GM12878 (cell line): ENCODE results near the gene ZNF618. TPM values are rescaled to one million over a fixed set of nuclear protein-coding genes. Genes with fewer than 3 reads are reported as not detected.

Source experiments
- ATAC-seq: fragments of 200-7000 bp; cut with Tn5 transposase; 3 replicates; pipeline ENCODE4 v1.9.1; 2020; ENCODE audit warnings: mild to moderate bottlenecking, moderate library complexity
- BruUV-seq: library from RNA; stranded (reverse); fragments of 400-500 nt; replicated peaks from 2 replicates; lab custom pipeline; 2021; lab: Mats Ljungman, UMichigan
- CTCF ChIA-PET: fragments of 300-600 bp; sonication (Branson Sonifier 250); formaldehyde crosslinking; extraction: SDS; loops from one replicate; lab custom pipeline; 2021; ENCODE audit warnings: inconsistent platforms; lab: Yijun Ruan, JAX
- POLR2A ChIA-PET: fragments of 350-600 bp; formaldehyde crosslinking; extraction: SDS; loops from one replicate; lab custom pipeline; 2021; ENCODE audit warnings: inconsistent platforms; lab: Charles Lee
- RAD21 ChIA-PET: fragments of 300-600 bp; sonication (Branson Sonifier 250); formaldehyde crosslinking; loops from one replicate; lab custom pipeline; 2023; ENCODE audit warnings: antibody characterized with exemption; ENCODE audit not compliant: unreplicated experiment; lab: Charles Lee
- SMC1A ChIA-PET: fragments of 300-600 bp; sonication (Branson Sonifier 250); formaldehyde crosslinking; loops from one replicate; lab custom pipeline; 2023; ENCODE audit not compliant: unreplicated experiment, uncharacterized antibody; lab: Charles Lee
- DNase-seq: peaks from one replicate; pipeline ENCODE4 v3.0.0-alpha.2; 2011; ENCODE audit warnings: low read depth, low spot score
- FAIRE-seq: peaks from 3 replicates; lab custom pipeline; 2011; peaks lifted over from hg19 to GRCh38; lab: Jason Lieb, UNC
- H2AFZ ChIP-seq: 2 replicates; pipeline ENCODE4 v1.6.0; 2011; ENCODE audit warnings: low read depth, low read length, control low read depth; ENCODE audit not compliant: control insufficient read depth
- H3K27ac ChIP-seq: 2 replicates; pipeline ENCODE4 v1.5.1; 2011; ENCODE audit warnings: control low read depth; ENCODE audit not compliant: control insufficient read depth, insufficient read depth
- H3K27me3 ChIP-seq, 2 experiments: replicated peaks in 1 of 2; 2 replicates each; pipeline versions ENCODE4 v1.6.0 to v1.6.1; 2011; ENCODE audit warnings: low read length in 1 of 2; ENCODE audit not compliant: control insufficient read depth in 2 of 2, insufficient read depth in 2 of 2
- H3K36me3 ChIP-seq, 2 experiments: 2 replicates each; pipeline ENCODE4 v1.5.1; 2011; ENCODE audit warnings: low read length in 1 of 2; ENCODE audit not compliant: control insufficient read depth in 2 of 2, insufficient read depth in 2 of 2
- H3K4me1 ChIP-seq: 2 replicates; pipeline ENCODE4 v1.6.1; 2011; ENCODE audit warnings: mild to moderate bottlenecking, low read length, moderate library complexity, mixed read lengths; ENCODE audit not compliant: control insufficient read depth, insufficient read depth
- H3K4me2 ChIP-seq: 2 replicates; pipeline ENCODE4 v1.6.0; 2011; ENCODE audit warnings: control low read depth; ENCODE audit not compliant: control insufficient read depth, insufficient read depth
- H3K4me3 ChIP-seq: fragments of 200-600 bp; sonication (generic); 2 replicates; pipeline ENCODE4 v1.5.1; 2016
- H3K79me2 ChIP-seq: 2 replicates; pipeline ENCODE4 v1.6.0; 2011; ENCODE audit warnings: low read length; ENCODE audit not compliant: control insufficient read depth, insufficient read depth
- H3K9ac ChIP-seq: 2 replicates; pipeline ENCODE4 v1.8.0; 2011; ENCODE audit warnings: low read length, control low read depth, mixed read lengths; ENCODE audit not compliant: control insufficient read depth, insufficient read depth
- H3K9me3 ChIP-seq: replicated peaks from 3 replicates; pipeline ENCODE4 v1.5.1; 2011; ENCODE audit warnings: mild to moderate bottlenecking, low read length; ENCODE audit not compliant: control insufficient read depth, insufficient read depth
- H4K20me1 ChIP-seq: 2 replicates; pipeline ENCODE4 v1.6.0; 2011; ENCODE audit not compliant: control insufficient read depth, insufficient read depth
- CTCF ChIP-seq, 3 experiments: IDR thresholded peaks in 2 of 3; conservative IDR thresholded peaks in 1 of 3; 2 replicates each; pipeline ENCODE4 v1.5.1; 2011; ENCODE audit warnings: low read depth in 3 of 3, low read length in 3 of 3, mild to moderate bottlenecking in 3 of 3, control low read depth in 2 of 3, moderate library complexity in 2 of 3, inconsistent platforms in 1 of 3, mixed read lengths in 1 of 3; ENCODE audit not compliant: control insufficient read depth in 2 of 3, insufficient read depth in 1 of 3; ENCODE audit errors: extremely low read depth in 1 of 3
- NRF1 ChIP-seq: conservative IDR thresholded peaks from 2 replicates; pipeline ENCODE4 v1.6.1; 2011; ENCODE audit warnings: mild to moderate bottlenecking, low read depth, low read length, improper control_type of control experiment
- RAD21 ChIP-seq: IDR thresholded peaks from 2 replicates; pipeline ENCODE4 v1.6.1; 2011; ENCODE audit warnings: mild to moderate bottlenecking, low read depth, low read length, moderate library complexity; ENCODE audit not compliant: insufficient read depth
- RUNX3 ChIP-seq: IDR thresholded peaks from 2 replicates; pipeline ENCODE4 v1.6.1; 2012; ENCODE audit warnings: low read length, inconsistent platforms
- SMC3 ChIP-seq: IDR thresholded peaks from 2 replicates; pipeline ENCODE4 v1.6.1; 2011; ENCODE audit warnings: low read length, improper control_type of control experiment, borderline replicate concordance
- SREBF1 ChIP-seq: IDR thresholded peaks from 2 replicates; pipeline ENCODE4 v1.6.1; 2012; ENCODE audit warnings: mild to moderate bottlenecking, low read length
- WGBS: methylation state at CpG from one replicate; pipeline ENCODE4 v1.1.6; 2016; ENCODE audit warnings: low lambda C conversion rate; ENCODE audit not compliant: insufficient replicate concordance, insufficient coverage; ENCODE audit errors: missing lambda C conversion rate; 5-methylcytosine and 5-hydroxymethylcytosine counted together
- in situ Hi-C: fragments of 300-500 bp; cut with MboI; formaldehyde crosslinking; loops from 9 replicates; pipeline ENCODE4 v1.14.3; 2018; ENCODE audit warnings: mixed read lengths
- intact Hi-C: fragments of 100-400 bp; cut with micrococcal nuclease; formaldehyde crosslinking; loops from one replicate; pipeline ENCODE4 v1.14.2; 2022; ENCODE audit not compliant: unreplicated experiment
- polyA plus RNA-seq, 11 experiments: library from polyadenylated mRNA; depleted of rRNA in 4 of 11; unstranded in 6 of 11; stranded (reverse) in 5 of 11; fragments of >200 nt; fragmentation: Nextera tagmentation in 4 of 11; fragmentation: Illumina TruSeq in 1 of 11; extraction: Ambion mirVana in 4 of 11; extraction: Trizol in 1 of 11; gene quantifications; 1 replicate in 1 of 11; 2 replicates in 10 of 11; pipeline versions ENCODE4 v1.2.1 to v1.2.3, GENCODE V29; 2011 to 2016; ENCODE audit warnings: inconsistent platforms in 2 of 11, missing spikeins in 2 of 11, low read depth in 1 of 11
- total RNA-seq, 4 experiments: library from RNA; depleted of rRNA in 3 of 4; stranded (reverse); fragments of >200 nt in 3 of 4; fragmentation: Illumina TruSeq in 1 of 4; extraction: Trizol in 1 of 4; gene quantifications; 2 replicates each; pipeline versions ENCODE4 v1.2.1 to v1.2.3, GENCODE V29; 2013 to 2021
- TF ChIP-seq, protein P1 (sequence below): IDR thresholded peaks from 2 replicates; pipeline ENCODE4 v1.6.1; 2012; ENCODE audit warnings: low read length, inconsistent platforms

The ZNF618 gene
- total and polyA plus RNA-seq, 10 of the 15 experiments (the other 5 are each of a cell fraction or from before 2014, with no cell fraction given), result 0.01 to 0.24 (median 0.06) TPM; not detected in 2

DNA sequence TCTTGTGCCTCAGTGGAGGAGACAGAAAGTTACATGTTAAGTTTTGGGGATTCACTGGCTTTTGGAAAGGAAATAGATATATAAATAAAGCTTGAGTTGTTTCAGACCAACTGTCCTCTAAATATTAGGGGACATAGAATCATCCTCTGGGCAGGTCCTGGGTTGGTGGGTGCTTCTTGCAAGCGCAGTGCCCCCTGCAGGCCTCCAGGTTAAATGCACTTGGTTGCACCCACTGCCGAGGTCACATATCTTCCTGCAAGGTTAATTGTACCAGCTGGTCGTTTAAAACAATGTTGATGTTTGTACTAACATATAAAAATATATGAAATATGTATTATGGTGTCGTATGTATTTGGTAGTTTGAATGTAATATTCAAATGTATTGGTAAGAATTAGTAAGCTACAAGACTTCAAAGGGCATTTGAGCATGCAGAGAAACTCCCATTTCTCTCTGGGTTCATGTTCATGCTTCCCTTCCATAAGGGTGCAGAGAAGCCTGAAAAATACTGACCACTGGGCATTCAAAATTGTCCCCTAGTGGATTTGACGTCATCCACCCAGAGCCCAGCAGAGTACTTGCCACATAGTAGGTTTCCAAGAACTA is 87.0 kb downstream of the ZNF618 start:
- no peaks in the 10 kb centered on the region for H3K9me3 ChIP-seq
- in situ Hi-C loops (no loop called here), intact Hi-C loops (loop anchor here (5.0 kb wide), 1 partner anchor 156 kb away; no protein-coding TSS in a partner anchor)
- H3K27ac ChIP-seq, result no peak overlapping the region
- no peak overlapping the region for H3K4me2 ChIP-seq
- no TSS peak for BruUV-seq
- H3K36me3 ChIP-seq, result no peaks in the 10 kb centered on the region
- ATAC-seq (peak; percentile 69), DNase-seq (no peak), FAIRE-seq (peak; percentile 56)
- H3K4me3 ChIP-seq, result no peak overlapping the region
- no peak overlapping the region for H2AFZ ChIP-seq
- H4K20me1 ChIP-seq, result no peaks in the 10 kb centered on the region
- TF ChIP-seq, protein P1, sequence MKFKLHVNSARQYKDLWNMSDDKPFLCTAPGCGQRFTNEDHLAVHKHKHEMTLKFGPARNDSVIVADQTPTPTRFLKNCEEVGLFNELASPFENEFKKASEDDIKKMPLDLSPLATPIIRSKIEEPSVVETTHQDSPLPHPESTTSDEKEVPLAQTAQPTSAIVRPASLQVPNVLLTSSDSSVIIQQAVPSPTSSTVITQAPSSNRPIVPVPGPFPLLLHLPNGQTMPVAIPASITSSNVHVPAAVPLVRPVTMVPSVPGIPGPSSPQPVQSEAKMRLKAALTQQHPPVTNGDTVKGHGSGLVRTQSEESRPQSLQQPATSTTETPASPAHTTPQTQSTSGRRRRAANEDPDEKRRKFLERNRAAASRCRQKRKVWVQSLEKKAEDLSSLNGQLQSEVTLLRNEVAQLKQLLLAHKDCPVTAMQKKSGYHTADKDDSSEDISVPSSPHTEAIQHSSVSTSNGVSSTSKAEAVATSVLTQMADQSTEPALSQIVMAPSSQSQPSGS, result no peak
- TF ChIP-seq SMC3 (peak; percentile 35; the same call in 1 of the 2 replicates), SREBF1 (no peak), RAD21 (peak; percentile 37; the same call in 1 of the 2 replicates), NRF1 (no peak), CTCF (IDR thresholded peaks at IDR 0.05 in 2 of 3, conservative IDR thresholded peaks at IDR 0.05 in 1 of 3; ENCODE audit: control insufficient read depth in 2 of 3, extremely low read depth in 1 of 3, insufficient read depth in 1 of 3, low read depth in 3 of 3, low read length in 3 of 3) (peak; percentile 50 to 70 (median 58); a peak in 5 of 6 replicates), RUNX3 (no peak)
- H3K79me2 ChIP-seq, result no peaks in the 10 kb centered on the region
- no peak overlapping the region for H3K9ac ChIP-seq
- 2% methylated on average over 5 of the region's 5 CpGs for WGBS
- peaks cover 0 to 2% of the 10 kb centered on the region in 2 experiments; a peak in 2 of 4 replicates for H3K27me3 ChIP-seq
- H3K4me1 ChIP-seq, result no peaks in the 10 kb centered on the region
- ChIA-PET CTCF (interaction anchor here (0.6 to 2.2 kb wide), 5 partner anchors 123 to 286 kb away, joined by 3 to 18 read pairs (median 3); no protein-coding TSS in a partner anchor), POLR2A (no interaction called here), SMC1A (no interaction called here), RAD21 (interaction anchor here (0.6 to 1.4 kb wide), 2 partner anchors 75 to 649 kb away, joined by 3 read pairs; no protein-coding TSS in a partner anchor)
